Measurements from ENCODE around the gene TMEM116. TPM values are rescaled to one million over a fixed set of nuclear protein-coding genes. Genes with fewer than 3 reads are reported as not detected.

TMEM116 gene
- total and polyA plus RNA-seq, 2 of the 4 experiments (the other 2 are of a cell fraction): 5.5 to 8.4 TPM

GRCh38 chr12:111943929-111944328 is 69.0 kb downstream of the TMEM116 start:
- no peak overlapping the region for H4K91ac ChIP-seq (ENCODE audit: insufficient read depth, low read depth, low read length)
- no peak overlapping the region for H3K9ac ChIP-seq (ENCODE audit: low read depth, low read length)
- no peak overlapping the region for H2BK120ac ChIP-seq (ENCODE audit: low read depth, low read length)
- no peak overlapping the region for H2BK5ac ChIP-seq (ENCODE audit: low read depth, low read length, poor library complexity, severe bottlenecking)
- H3K9me1 ChIP-seq (ENCODE audit: insufficient read depth, low read length): 0 out of 2 replicates have a peak, but pooled peaks cover 3% of the 10 kb centered on the region
- ChIA-PET CTCF (no interaction called here), POLR2A (ENCODE audit: unreplicated experiment) (no interaction called here)
- no peak overlapping the region for H3K4me2 ChIP-seq (ENCODE audit: low read depth, low read length)
- no peak overlapping the region for H3K4ac ChIP-seq (ENCODE audit: low read depth, low read length)
- H4K8ac ChIP-seq (ENCODE audit: low read depth in 2 of 2, low read length in 2 of 2): no peak overlapping the region
- TF ChIP-seq CTCF (conservative IDR thresholded peaks at IDR 0.05; ENCODE audit: low read depth, low read length) (no peak), BHLHE40 (IDR thresholded peaks at IDR 0.05; ENCODE audit: low read depth, low read length) (no peak), USF2 (IDR thresholded peaks at IDR 0.05; ENCODE audit: low read depth, low read length) (no peak), NFE2L2 (IDR thresholded peaks at IDR 0.05; ENCODE audit: low read depth, low read length) (no peak), MXI1 (IDR thresholded peaks at IDR 0.05; ENCODE audit: borderline replicate concordance, low read depth, low read length) (no peak), POLR2A (IDR thresholded peaks at IDR 0.05; ENCODE audit: low read depth, low read length) (no peak), FOS (IDR thresholded peaks at IDR 0.05; ENCODE audit: low read depth, low read length) (no peak), ELK1 (IDR thresholded peaks at IDR 0.05; ENCODE audit: borderline replicate concordance, low read depth, low read length) (no peak), CHD1 (IDR thresholded peaks at IDR 0.05; ENCODE audit: low read depth, low read length) (no peak), MAZ (IDR thresholded peaks at IDR 0.05; ENCODE audit: borderline replicate concordance, low read depth, low read length) (no peak), CEBPB (IDR thresholded peaks at IDR 0.05; ENCODE audit: low read depth, low read length) (no peak), RAD21 (IDR thresholded peaks at IDR 0.05; ENCODE audit: low read length) (no peak), RCOR1 (IDR thresholded peaks at IDR 0.05; ENCODE audit: insufficient replicate concordance, low read length) (no peak), MAFK (IDR thresholded peaks at IDR 0.05; ENCODE audit: low read depth, low read length) (no peak), RFX5 (IDR thresholded peaks at IDR 0.05; ENCODE audit: low read depth, low read length) (no peak), SMC3 (IDR thresholded peaks at IDR 0.05; ENCODE audit: low read depth, low read length) (no peak)
- no peak overlapping the region for H3K27ac ChIP-seq (ENCODE audit: insufficient read depth, low read length)
- DNase-seq (no peak), ATAC-seq (ENCODE audit: low read depth) (no peak)
- H3K36me3 ChIP-seq (ENCODE audit: control insufficient read depth, insufficient read depth, low read length): no peaks in the 10 kb centered on the region
- dilution Hi-C loops (cut with HindIII; ENCODE audit: low sequenced_read_pairs, unreplicated experiment) (no loop called here), intact Hi-C loops (cut with micrococcal nuclease) (loop anchor here (10.0 kb wide), 1 partner anchor 181 kb away; the partner anchor contains the start of gene TRAFD1), in situ Hi-C loops (cut with MboI; ENCODE audit: low sequenced_read_pairs) (no loop called here)
- no peaks in the 10 kb centered on the region for H3K27me3 ChIP-seq (ENCODE audit: control insufficient read depth, insufficient read depth, low read length)
- no peak overlapping the region for H3K4me3 ChIP-seq (ENCODE audit: insufficient read depth, low read depth, low read length)
- no peak overlapping the region for H3K14ac ChIP-seq (replicated peaks; ENCODE audit: low read depth, low read length)
- no peak overlapping the region for H3K18ac ChIP-seq (ENCODE audit: low read depth, low read length)
- H3K9me3 ChIP-seq (ENCODE audit: control insufficient read depth, insufficient read depth, low read length): no peaks in the 10 kb centered on the region
- H3K4me1 ChIP-seq (ENCODE audit: control insufficient read depth, insufficient read depth, low read length): peaks cover 4% of the 10 kb centered on the region
- no peak overlapping the region for H2AK5ac ChIP-seq (ENCODE audit: low read depth, low read length)
- no peak overlapping the region for H2BK15ac ChIP-seq (ENCODE audit: low read depth, low read length)
- BruUV-seq (replicated peaks): no TSS peak
- H2AFZ ChIP-seq (replicated peaks; ENCODE audit: low read length, poor library complexity): no peak overlapping the region
- H4K20me1 ChIP-seq (ENCODE audit: insufficient read depth, low read length): no peaks in the 10 kb centered on the region
- no peak overlapping the region for H3K23ac ChIP-seq (ENCODE audit: low read depth, low read length)
- no peak overlapping the region for H3K56ac ChIP-seq (ENCODE audit: extremely low read depth, insufficient read depth, low read length)
- no peak overlapping the region for H2BK20ac ChIP-seq (ENCODE audit: low read depth, low read length)
- no peak overlapping the region for H2AK9ac ChIP-seq (replicated peaks; ENCODE audit: low read depth, low read length, poor library complexity)
- no CpG with 5 or more reads among the region's 1 CpG for WGBS, 2 experiments (ENCODE audit: extremely low coverage in 2 of 2, insufficient read length in 1 of 2)
- H3K79me1 ChIP-seq (ENCODE audit: low read depth in 1 of 2, low read length in 2 of 2): no peaks in the 10 kb centered on the region
- no peak overlapping the region for H4K5ac ChIP-seq (ENCODE audit: low read depth, low read length)
